Natural killer cell (primary cell): ENCODE results near the gene GRID1. TPM values are rescaled to one million over a fixed set of nuclear protein-coding genes. Genes with fewer than 3 reads are reported as not detected.

ENCODE experiments used
- ATAC-seq, 3 donors: fragments of 150-1000 bp in 2 of 3; fragments of 200-7000 bp in 1 of 3; cut with Tn5 transposase; 1 replicate in 1 of 3; 2 replicates in 2 of 3; pipeline ENCODE4 v1.10.0; 2021; ENCODE audit warnings: mild to moderate bottlenecking in 2 of 3, moderate library complexity in 2 of 3
- DNase-seq, 2 donors: peaks; one replicate each; pipeline versions ENCODE4 v3.0.0 to v3.0.0-alpha.2; 2013 to 2021; ENCODE audit warnings: mixed read lengths in 1 of 2
- H3K27ac ChIP-seq: one replicate; pipeline ENCODE4 v1.5.1; 2013; ENCODE audit warnings: mild to moderate bottlenecking, low read length
- H3K27me3 ChIP-seq: one replicate; pipeline ENCODE4 v1.6.1; 2013; ENCODE audit warnings: low read length; ENCODE audit not compliant: control insufficient read depth, insufficient read depth
- H3K36me3 ChIP-seq: one replicate; pipeline ENCODE4 v1.6.1; 2013; ENCODE audit warnings: low read length; ENCODE audit not compliant: control insufficient read depth, insufficient read depth
- H3K4me1 ChIP-seq: one replicate; pipeline ENCODE4 v1.6.1; 2013; ENCODE audit warnings: low read length; ENCODE audit not compliant: control insufficient read depth, insufficient read depth
- H3K4me3 ChIP-seq: one replicate; pipeline ENCODE4 v1.5.1; 2013; ENCODE audit warnings: low read length
- H3K9me3 ChIP-seq: one replicate; pipeline ENCODE4 v1.6.1; 2013; ENCODE audit warnings: low read length; ENCODE audit not compliant: control insufficient read depth, insufficient read depth
- H3K27ac Mint-ChIP-seq, 2 donors: one replicate each; pipeline ENCODE4 v1.8.0; 2022; ENCODE audit warnings: mild to moderate bottlenecking in 2 of 2, mixed read lengths in 2 of 2, moderate library complexity in 1 of 2
- H3K27me3 Mint-ChIP-seq, 2 donors: one replicate each; pipeline ENCODE4 v1.8.0; 2022; ENCODE audit warnings: low read depth in 2 of 2, mixed read lengths in 2 of 2
- H3K36me3 Mint-ChIP-seq: one replicate; pipeline ENCODE4 v1.8.0; 2022; ENCODE audit warnings: mixed read lengths
- H3K4me1 Mint-ChIP-seq, 2 donors: one replicate each; pipeline ENCODE4 v1.8.0; 2022; ENCODE audit warnings: mixed read lengths in 2 of 2
- H3K4me3 Mint-ChIP-seq: one replicate; pipeline ENCODE4 v1.8.0; 2022; ENCODE audit warnings: mild to moderate bottlenecking, moderate library complexity, mixed read lengths
- H3K9me3 Mint-ChIP-seq, 2 donors: one replicate each; pipeline ENCODE4 v1.8.0; 2022; ENCODE audit warnings: mixed read lengths in 2 of 2
- WGBS: methylation state at CpG from one replicate; pipeline ENCODE4 v1.1.7; 2013; ENCODE audit warnings: missing lambda C conversion rate; ENCODE audit not compliant: insufficient coverage; 5-methylcytosine and 5-hydroxymethylcytosine counted together
- intact Hi-C: fragments of 100-400 bp; cut with micrococcal nuclease; formaldehyde crosslinking; loops from one replicate; pipeline ENCODE4 v1.14.2; 2022
- total RNA-seq, 4 donors: library from RNA; stranded (reverse); fragments of 120-200 nt in 1 of 4; gene quantifications; one replicate each; pipeline versions ENCODE4 v1.2.3 to v1.2.4, GENCODE V29; 2013 to 2022
- TF ChIP-seq, protein P1 (sequence below): fragments of 200-600 bp; IDR thresholded peaks from one replicate; pipeline ENCODE4 v1.8.0; 2022; ENCODE audit warnings: antibody characterized with exemption

GRID1 gene
- total RNA-seq, 3 donors from 2014 or later (not counting 1 experiment from before 2014, with no cell fraction given), result not detected

DNA sequence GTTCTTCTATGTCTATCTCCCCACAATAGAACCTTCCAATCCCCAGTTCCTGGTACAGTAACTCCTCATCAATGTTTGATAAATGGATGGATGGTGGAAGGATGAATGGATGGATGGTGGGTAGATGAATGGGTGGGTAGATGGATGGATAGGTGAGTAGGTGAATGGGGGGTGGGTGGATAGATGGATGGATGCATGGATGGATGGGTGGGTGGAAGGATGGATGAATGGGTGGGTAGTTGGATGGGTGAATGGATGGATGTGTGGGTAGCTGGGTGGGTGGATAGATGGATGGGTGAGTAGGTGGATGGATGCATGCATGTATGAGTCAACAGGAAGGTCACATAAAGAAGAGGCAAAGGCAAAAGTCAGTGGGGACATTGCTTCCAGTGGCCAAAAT, 116.8 kb downstream of the GRID1 start:
- H3K4me3 ChIP-seq, result no peak overlapping the region
- no peak overlapping the region for H3K27ac ChIP-seq
- Mint-ChIP-seq H3K4me1 (no peaks in the 10 kb centered on the region), H3K27ac (no peak overlapping the region), H3K4me3 (no peak overlapping the region), H3K27me3 (no peaks in the 10 kb centered on the region), H3K9me3 (peaks cover 0 to 6% of the 10 kb centered on the region in 2 donors), H3K36me3 (no peaks in the 10 kb centered on the region)
- H3K9me3 ChIP-seq, result no peaks in the 10 kb centered on the region
- DNase-seq (no peak), ATAC-seq (no peak)
- TF ChIP-seq, protein P1, sequence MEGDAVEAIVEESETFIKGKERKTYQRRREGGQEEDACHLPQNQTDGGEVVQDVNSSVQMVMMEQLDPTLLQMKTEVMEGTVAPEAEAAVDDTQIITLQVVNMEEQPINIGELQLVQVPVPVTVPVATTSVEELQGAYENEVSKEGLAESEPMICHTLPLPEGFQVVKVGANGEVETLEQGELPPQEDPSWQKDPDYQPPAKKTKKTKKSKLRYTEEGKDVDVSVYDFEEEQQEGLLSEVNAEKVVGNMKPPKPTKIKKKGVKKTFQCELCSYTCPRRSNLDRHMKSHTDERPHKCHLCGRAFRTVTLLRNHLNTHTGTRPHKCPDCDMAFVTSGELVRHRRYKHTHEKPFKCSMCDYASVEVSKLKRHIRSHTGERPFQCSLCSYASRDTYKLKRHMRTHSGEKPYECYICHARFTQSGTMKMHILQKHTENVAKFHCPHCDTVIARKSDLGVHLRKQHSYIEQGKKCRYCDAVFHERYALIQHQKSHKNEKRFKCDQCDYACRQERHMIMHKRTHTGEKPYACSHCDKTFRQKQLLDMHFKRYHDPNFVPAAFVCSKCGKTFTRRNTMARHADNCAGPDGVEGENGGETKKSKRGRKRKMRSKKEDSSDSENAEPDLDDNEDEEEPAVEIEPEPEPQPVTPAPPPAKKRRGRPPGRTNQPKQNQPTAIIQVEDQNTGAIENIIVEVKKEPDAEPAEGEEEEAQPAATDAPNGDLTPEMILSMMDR, result no peak
- no peaks in the 10 kb centered on the region for H3K36me3 ChIP-seq
- intact Hi-C loops, result no loop called here
- H3K4me1 ChIP-seq, result no peaks in the 10 kb centered on the region
- H3K27me3 ChIP-seq, result no peaks in the 10 kb centered on the region

DNA sequence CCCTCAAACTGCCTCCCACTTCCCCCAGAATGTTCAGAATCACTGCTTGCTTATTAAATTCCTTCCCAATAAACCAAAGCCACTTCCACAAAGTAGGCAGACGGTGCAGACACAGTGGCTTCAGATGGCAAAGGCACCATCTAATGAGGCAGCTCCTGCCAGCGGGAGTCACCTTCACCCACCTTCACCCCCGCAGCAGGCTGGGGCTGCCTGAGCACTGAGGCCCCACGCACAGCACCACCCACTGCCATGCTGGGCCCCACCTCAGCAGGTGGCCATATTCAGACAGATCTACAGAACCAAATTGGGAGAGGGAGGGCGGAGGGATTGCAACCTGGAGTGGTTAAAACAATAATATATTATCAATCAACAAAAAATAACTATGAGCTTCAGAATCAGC, 118.5 kb downstream of the GRID1 start:
- intact Hi-C loops, result no loop called here
- Histone ChIP-seq H3K27ac (no peak overlapping the region), H3K4me3 (no peak overlapping the region), H3K27me3 (no peaks in the 10 kb centered on the region), H3K9me3 (no peaks in the 10 kb centered on the region), H3K36me3 (no peaks in the 10 kb centered on the region), H3K4me1 (no peaks in the 10 kb centered on the region)
- H3K4me1 Mint-ChIP-seq, result no peaks in the 10 kb centered on the region
- WGBS, result 77% methylated on average over 5 of the region's 5 CpGs
- no peak overlapping the region for H3K27ac Mint-ChIP-seq
- H3K27me3 Mint-ChIP-seq, result no peaks in the 10 kb centered on the region
- TF ChIP-seq, protein P1, result no peak
- ATAC-seq (no peak), DNase-seq (no peak)
- H3K9me3 Mint-ChIP-seq, result peaks cover 0 to 6% of the 10 kb centered on the region in 2 donors
- no peaks in the 10 kb centered on the region for H3K36me3 Mint-ChIP-seq
- no peak overlapping the region for H3K4me3 Mint-ChIP-seq

DNA sequence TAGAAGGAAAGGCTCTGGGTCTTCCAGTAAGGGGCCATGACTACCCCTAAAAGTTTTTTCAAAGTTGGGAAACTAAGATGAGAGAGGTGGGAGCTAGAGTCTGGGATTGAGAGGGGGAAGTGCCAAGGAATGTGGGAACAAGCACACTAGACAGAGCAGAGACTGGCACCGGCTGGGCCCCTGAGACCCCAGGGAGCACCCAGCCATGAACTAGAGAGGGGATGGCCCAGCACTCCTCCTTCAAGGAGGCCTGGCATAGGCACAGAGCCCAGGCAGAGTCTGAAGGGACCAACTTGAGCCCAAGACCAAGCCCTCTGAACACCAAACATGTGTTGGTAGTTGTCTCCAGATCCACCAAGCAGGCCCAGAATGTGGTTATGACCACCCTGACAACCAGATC, 119.0 kb downstream of the GRID1 start:
- Histone ChIP-seq H3K4me1 (no peaks in the 10 kb centered on the region), H3K27ac (no peak overlapping the region), H3K9me3 (no peaks in the 10 kb centered on the region), H3K4me3 (no peak overlapping the region), H3K36me3 (no peaks in the 10 kb centered on the region), H3K27me3 (no peaks in the 10 kb centered on the region)
- H3K4me3 Mint-ChIP-seq, result no peak overlapping the region
- no peaks in the 10 kb centered on the region for H3K27me3 Mint-ChIP-seq
- TF ChIP-seq, protein P1, result no peak
- DNase-seq (no peak), ATAC-seq (no peak)
- no peaks in the 10 kb centered on the region for H3K36me3 Mint-ChIP-seq
- H3K4me1 Mint-ChIP-seq, result no peaks in the 10 kb centered on the region
- intact Hi-C loops, result no loop called here
- H3K9me3 Mint-ChIP-seq, result peaks cover 0 to 6% of the 10 kb centered on the region in 2 donors
- 89% methylated on average over 1 of the region's 1 CpG for WGBS
- no peak overlapping the region for H3K27ac Mint-ChIP-seq

DNA sequence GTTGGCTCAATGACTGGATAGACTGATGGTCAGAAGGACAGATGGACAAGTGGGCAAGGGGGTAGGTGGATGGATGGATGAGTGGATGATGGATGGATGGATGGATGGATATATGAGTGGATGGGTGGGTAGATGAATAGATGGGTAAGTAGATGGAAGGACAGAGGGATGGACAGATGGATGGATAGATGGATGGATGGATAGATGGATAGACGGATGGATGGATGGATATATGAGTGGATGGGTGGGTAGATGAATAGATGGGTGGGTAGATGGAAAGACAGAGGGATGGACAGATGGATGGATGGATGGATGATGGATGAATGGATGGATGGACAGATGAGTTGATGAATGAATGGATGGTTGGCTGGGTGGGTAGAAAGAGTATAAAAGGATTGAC, 119.5 kb downstream of the GRID1 start:
- no peaks in the 10 kb centered on the region for H3K9me3 ChIP-seq
- no peak for DNase-seq
- H3K36me3 Mint-ChIP-seq, result no peaks in the 10 kb centered on the region
- H3K4me3 ChIP-seq, result no peak overlapping the region
- TF ChIP-seq, protein P1, result no peak
- H3K27ac Mint-ChIP-seq, result no peak overlapping the region
- no peak overlapping the region for H3K27ac ChIP-seq
- ATAC-seq, result no peak
- no peaks in the 10 kb centered on the region for H3K27me3 Mint-ChIP-seq
- 87% methylated on average over 1 of the region's 1 CpG for WGBS
- no peaks in the 10 kb centered on the region for H3K4me1 ChIP-seq
- H3K4me3 Mint-ChIP-seq, result no peak overlapping the region
- intact Hi-C loops, result no loop called here
- H3K9me3 Mint-ChIP-seq, result peaks cover 0 to 6% of the 10 kb centered on the region in 2 donors
- H3K4me1 Mint-ChIP-seq, result no peaks in the 10 kb centered on the region
- H3K27me3 ChIP-seq, result no peaks in the 10 kb centered on the region
- H3K36me3 ChIP-seq, result no peaks in the 10 kb centered on the region
